ENCODE results near the gene LTC4S. TPM values are rescaled to one million over a fixed set of nuclear protein-coding genes. Genes with fewer than 3 reads are reported as not detected.

The LTC4S gene
- total and polyA plus RNA-seq, 4 donors, result 4.0 to 25.3 (median 8.3) TPM

DNA sequence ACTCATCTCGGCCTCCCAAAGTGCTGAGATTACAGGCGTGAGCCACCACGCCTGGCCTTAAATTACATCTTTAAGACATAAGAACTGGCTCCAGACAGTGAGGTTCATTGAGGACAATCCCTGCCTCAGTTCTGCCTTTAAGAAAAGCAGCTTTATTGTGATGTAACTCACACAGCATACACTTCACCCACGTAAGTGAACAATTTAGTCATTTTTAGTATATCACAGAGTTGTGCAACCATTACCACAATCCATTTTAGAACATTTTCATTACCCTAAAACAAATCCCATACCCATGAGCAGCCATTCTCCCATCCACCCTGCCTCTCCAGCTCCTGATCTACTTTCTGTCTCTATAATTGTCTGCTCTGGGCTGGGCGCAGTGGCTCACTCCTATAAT, 24.0 kb upstream of the LTC4S start:
- Histone ChIP-seq H3K27ac (ENCODE audit: low read depth in 1 of 2, low read length in 1 of 2) (no peak overlapping the region), H3K36me3 (ENCODE audit: control insufficient read depth in 4 of 4, insufficient read depth in 4 of 4, low read length in 4 of 4) (peaks cover 21 to 57% (median 52%) of the 10 kb centered on the region in 4 donors), H3K4me1 (ENCODE audit: control insufficient read depth in 5 of 5, insufficient read depth in 5 of 5, low read length in 5 of 5) (peaks cover 0 to 7% (median 0%) of the 10 kb centered on the region in 5 donors), H3K4me3 (no peak overlapping the region), H3K9ac (ENCODE audit: insufficient read depth in 1 of 2, low read length in 2 of 2) (no peak overlapping the region), H3K27me3 (ENCODE audit: control insufficient read depth in 3 of 3, insufficient read depth in 3 of 3, low read length in 2 of 3) (no peaks in the 10 kb centered on the region), H3K9me3 (ENCODE audit: control insufficient read depth in 4 of 4, insufficient read depth in 3 of 4, low read length in 3 of 4) (peaks cover 0 to 2% (median 0%) of the 10 kb centered on the region in 4 donors)
- ATAC-seq (ENCODE audit: insufficient read depth, low FRiP score) (no peak), DNase-seq (no peak)
- 76 to 86% methylated on average over 5 of the region's 5 CpGs for WGBS, 2 donors
- TF ChIP-seq, protein P1, sequence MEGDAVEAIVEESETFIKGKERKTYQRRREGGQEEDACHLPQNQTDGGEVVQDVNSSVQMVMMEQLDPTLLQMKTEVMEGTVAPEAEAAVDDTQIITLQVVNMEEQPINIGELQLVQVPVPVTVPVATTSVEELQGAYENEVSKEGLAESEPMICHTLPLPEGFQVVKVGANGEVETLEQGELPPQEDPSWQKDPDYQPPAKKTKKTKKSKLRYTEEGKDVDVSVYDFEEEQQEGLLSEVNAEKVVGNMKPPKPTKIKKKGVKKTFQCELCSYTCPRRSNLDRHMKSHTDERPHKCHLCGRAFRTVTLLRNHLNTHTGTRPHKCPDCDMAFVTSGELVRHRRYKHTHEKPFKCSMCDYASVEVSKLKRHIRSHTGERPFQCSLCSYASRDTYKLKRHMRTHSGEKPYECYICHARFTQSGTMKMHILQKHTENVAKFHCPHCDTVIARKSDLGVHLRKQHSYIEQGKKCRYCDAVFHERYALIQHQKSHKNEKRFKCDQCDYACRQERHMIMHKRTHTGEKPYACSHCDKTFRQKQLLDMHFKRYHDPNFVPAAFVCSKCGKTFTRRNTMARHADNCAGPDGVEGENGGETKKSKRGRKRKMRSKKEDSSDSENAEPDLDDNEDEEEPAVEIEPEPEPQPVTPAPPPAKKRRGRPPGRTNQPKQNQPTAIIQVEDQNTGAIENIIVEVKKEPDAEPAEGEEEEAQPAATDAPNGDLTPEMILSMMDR (IDR thresholded peaks at IDR 0.05; ENCODE audit: control extremely low read depth, extremely low read depth), result no peak

DNA sequence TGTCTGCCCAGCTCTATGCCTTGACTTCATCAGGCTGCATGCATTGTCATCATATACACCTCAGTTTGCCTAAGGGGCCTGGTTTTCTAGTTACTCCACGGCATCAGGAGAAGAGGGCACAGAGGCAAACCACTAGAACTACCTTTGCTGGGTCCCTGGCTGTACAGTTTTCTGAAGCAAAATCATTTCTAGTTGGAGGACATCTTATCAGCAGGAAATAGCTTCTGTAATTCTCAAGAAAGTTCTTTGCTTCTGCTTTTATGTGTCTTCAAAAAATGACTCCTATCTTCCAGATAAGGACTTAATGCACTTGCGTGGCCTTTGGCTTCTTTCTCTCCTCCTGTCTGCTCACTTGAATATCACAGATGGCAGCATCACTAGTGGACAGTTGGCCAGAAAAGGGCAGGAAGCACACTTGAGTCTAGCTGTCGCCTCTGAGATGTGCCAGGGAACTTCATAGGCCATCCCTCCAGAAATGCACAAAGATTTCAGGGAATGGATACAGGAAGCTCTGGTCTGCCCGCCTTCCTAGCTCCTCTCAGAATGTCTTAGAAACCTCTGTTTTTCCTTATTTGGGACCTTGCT, 22.4 kb upstream of the LTC4S start:
- Histone ChIP-seq H3K36me3 (ENCODE audit: control insufficient read depth in 4 of 4, insufficient read depth in 4 of 4, low read length in 4 of 4) (peaks cover 21 to 63% (median 51%) of the 10 kb centered on the region in 4 donors), H3K27me3 (ENCODE audit: control insufficient read depth in 3 of 3, insufficient read depth in 3 of 3, low read length in 2 of 3) (no peaks in the 10 kb centered on the region), H3K27ac (ENCODE audit: low read depth in 1 of 2, low read length in 1 of 2) (no peak overlapping the region), H3K9me3 (ENCODE audit: control insufficient read depth in 4 of 4, insufficient read depth in 3 of 4, low read length in 3 of 4) (no peaks in the 10 kb centered on the region), H3K9ac (ENCODE audit: insufficient read depth in 1 of 2, low read length in 2 of 2) (no peak overlapping the region), H3K4me1 (ENCODE audit: control insufficient read depth in 5 of 5, insufficient read depth in 5 of 5, low read length in 5 of 5) (no peaks in the 10 kb centered on the region), H3K4me3 (no peak overlapping the region)
- TF ChIP-seq, protein P1 (IDR thresholded peaks at IDR 0.05; ENCODE audit: control extremely low read depth, extremely low read depth), result no peak
- ATAC-seq (ENCODE audit: insufficient read depth, low FRiP score) (no peak), DNase-seq (no peak)
- WGBS, 2 donors, result 59 to 82% methylated on average over 4 of the region's 4 CpGs

DNA sequence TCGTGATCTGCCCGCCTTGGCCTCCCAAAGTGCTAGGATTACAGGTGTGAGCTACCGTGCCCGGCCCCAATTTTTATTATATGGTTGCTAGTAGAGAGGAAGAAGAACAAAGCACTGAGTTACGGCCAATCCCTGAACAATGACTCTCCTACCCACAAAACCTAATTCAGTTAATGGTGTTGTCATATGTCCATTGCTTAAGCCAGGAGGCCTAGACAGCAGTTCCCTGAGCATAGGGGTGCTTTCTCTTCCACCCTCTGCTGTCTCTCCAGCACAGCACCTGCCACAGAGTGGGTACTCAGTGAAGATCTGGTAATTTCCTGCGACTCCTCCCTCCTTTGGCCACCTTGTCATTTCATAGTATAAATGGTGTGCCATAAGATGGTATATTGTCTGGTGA, 21.4 kb upstream of the LTC4S start:
- Histone ChIP-seq H3K9ac (ENCODE audit: insufficient read depth in 1 of 2, low read length in 2 of 2) (no peak overlapping the region), H3K36me3 (ENCODE audit: control insufficient read depth in 4 of 4, insufficient read depth in 4 of 4, low read length in 4 of 4) (peaks cover 21 to 60% (median 51%) of the 10 kb centered on the region in 4 donors), H3K4me3 (no peak overlapping the region), H3K27ac (ENCODE audit: low read depth in 1 of 2, low read length in 1 of 2) (no peak overlapping the region), H3K4me1 (ENCODE audit: control insufficient read depth in 5 of 5, insufficient read depth in 5 of 5, low read length in 5 of 5) (no peaks in the 10 kb centered on the region), H3K9me3 (ENCODE audit: control insufficient read depth in 4 of 4, insufficient read depth in 3 of 4, low read length in 3 of 4) (no peaks in the 10 kb centered on the region), H3K27me3 (ENCODE audit: control insufficient read depth in 3 of 3, insufficient read depth in 3 of 3, low read length in 2 of 3) (no peaks in the 10 kb centered on the region)
- 52 to 80% methylated on average over 6 of the region's 6 CpGs for WGBS, 2 donors
- no peak for DNase-seq
- TF ChIP-seq, protein P1 (IDR thresholded peaks at IDR 0.05; ENCODE audit: control extremely low read depth, extremely low read depth), result no peak
- no peak for ATAC-seq (ENCODE audit: insufficient read depth, low FRiP score)

DNA sequence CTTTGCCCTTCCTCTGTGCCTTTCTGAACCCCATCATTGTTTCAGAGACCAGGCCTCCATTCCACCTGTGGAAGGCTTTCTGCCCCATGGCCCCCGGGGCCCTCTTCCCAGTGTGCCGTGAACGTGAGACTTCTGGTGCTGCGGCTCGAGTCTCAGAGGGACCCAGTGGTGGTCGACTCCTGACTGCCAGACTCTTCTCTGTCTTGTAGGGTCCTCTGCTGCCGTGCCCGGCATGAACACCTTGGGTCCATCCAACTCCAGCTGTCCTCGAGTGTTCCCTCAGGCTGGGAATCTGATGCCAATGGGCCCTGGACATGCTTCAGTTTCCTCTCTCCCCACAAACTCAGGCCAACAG, 20.1 kb upstream of the LTC4S start:
- 96 to 97% methylated on average over 9 of the region's 9 CpGs for WGBS, 2 donors
- ATAC-seq (ENCODE audit: insufficient read depth, low FRiP score), result no peak
- Histone ChIP-seq H3K4me3 (no peak overlapping the region), H3K27me3 (ENCODE audit: control insufficient read depth in 3 of 3, insufficient read depth in 3 of 3, low read length in 2 of 3) (no peaks in the 10 kb centered on the region), H3K36me3 (ENCODE audit: control insufficient read depth in 4 of 4, insufficient read depth in 4 of 4, low read length in 4 of 4) (peaks cover 21 to 67% (median 53%) of the 10 kb centered on the region in 4 donors), H3K9ac (ENCODE audit: insufficient read depth in 1 of 2, low read length in 2 of 2) (no peak overlapping the region), H3K9me3 (ENCODE audit: control insufficient read depth in 4 of 4, insufficient read depth in 3 of 4, low read length in 3 of 4) (no peaks in the 10 kb centered on the region), H3K27ac (ENCODE audit: low read depth in 1 of 2, low read length in 1 of 2) (no peak overlapping the region), H3K4me1 (ENCODE audit: control insufficient read depth in 5 of 5, insufficient read depth in 5 of 5, low read length in 5 of 5) (peaks cover 0 to 3% (median 0%) of the 10 kb centered on the region in 5 donors)
- DNase-seq, result no peak
- TF ChIP-seq, protein P1 (IDR thresholded peaks at IDR 0.05; ENCODE audit: control extremely low read depth, extremely low read depth), result no peak
